Osteoblast (primary cell): ENCODE results near the gene ADGRA1. TPM values are rescaled to one million over a fixed set of nuclear protein-coding genes. Genes with fewer than 3 reads are reported as not detected.

Experiments used
- DNase-seq: peaks from one replicate; pipeline ENCODE4 v3.0.0; 2011; ENCODE audit warnings: low spot score, mixed read lengths; ENCODE audit not compliant: insufficient read length; ENCODE audit errors: missing footprints
- H2AFZ ChIP-seq: 2 replicates; pipeline ENCODE4 v1.6.0; 2011; ENCODE audit warnings: mild to moderate bottlenecking, low read length
- H3K27ac ChIP-seq: 2 replicates; pipeline ENCODE4 v1.5.1; 2011; ENCODE audit warnings: mild to moderate bottlenecking, low read depth, low read length, moderate library complexity
- H3K27me3 ChIP-seq: 2 replicates; pipeline ENCODE4 v1.6.0; 2012; ENCODE audit warnings: mild to moderate bottlenecking, control low read depth, inconsistent platforms, low read length, moderate library complexity; ENCODE audit not compliant: insufficient read depth
- H3K36me3 ChIP-seq: 2 replicates; pipeline ENCODE4 v1.5.1; 2011; ENCODE audit warnings: mild to moderate bottlenecking, low read length, control low read depth, moderate library complexity; ENCODE audit not compliant: insufficient read depth
- H3K4me1 ChIP-seq: 2 replicates; pipeline ENCODE4 v1.5.1; 2011; ENCODE audit warnings: mild to moderate bottlenecking, low read length, control low read depth, moderate library complexity; ENCODE audit not compliant: insufficient read depth
- H3K4me2 ChIP-seq: 2 replicates; pipeline ENCODE4 v1.6.0; 2011; ENCODE audit warnings: mild to moderate bottlenecking, low read length; ENCODE audit not compliant: insufficient read depth
- H3K4me3 ChIP-seq: fragments of 200-600 bp; sonication (generic); 3 replicates; pipeline ENCODE4 v1.5.1; 2012; ENCODE audit warnings: mild to moderate bottlenecking, low read length, inconsistent platforms; ENCODE audit not compliant: insufficient read depth
- H3K79me2 ChIP-seq: 2 replicates; pipeline ENCODE4 v1.6.0; 2012; ENCODE audit warnings: mild to moderate bottlenecking, low read length, control low read depth, inconsistent platforms; ENCODE audit not compliant: insufficient read depth
- H3K9me3 ChIP-seq: 2 replicates; pipeline ENCODE4 v1.5.1; 2011; ENCODE audit warnings: low read depth, low read length, control low read depth
- H4K20me1 ChIP-seq: 2 replicates; pipeline ENCODE4 v1.6.0; 2012; ENCODE audit warnings: mild to moderate bottlenecking, low read length, control low read depth; ENCODE audit not compliant: insufficient read depth
- total RNA-seq: library from RNA; depleted of rRNA; stranded (reverse); fragments of >200 nt; gene quantifications from 2 replicates; pipeline ENCODE4 v1.2.3, GENCODE V29; 2012
- TF ChIP-seq, protein P1 (sequence below): IDR thresholded peaks from 2 replicates; pipeline ENCODE4 v1.5.1; 2011; ENCODE audit warnings: mild to moderate bottlenecking, low read depth, low read length, moderate library complexity; ENCODE audit errors: extremely low read depth

ADGRA1 gene
- total RNA-seq, 1 donor: not detected

DNA sequence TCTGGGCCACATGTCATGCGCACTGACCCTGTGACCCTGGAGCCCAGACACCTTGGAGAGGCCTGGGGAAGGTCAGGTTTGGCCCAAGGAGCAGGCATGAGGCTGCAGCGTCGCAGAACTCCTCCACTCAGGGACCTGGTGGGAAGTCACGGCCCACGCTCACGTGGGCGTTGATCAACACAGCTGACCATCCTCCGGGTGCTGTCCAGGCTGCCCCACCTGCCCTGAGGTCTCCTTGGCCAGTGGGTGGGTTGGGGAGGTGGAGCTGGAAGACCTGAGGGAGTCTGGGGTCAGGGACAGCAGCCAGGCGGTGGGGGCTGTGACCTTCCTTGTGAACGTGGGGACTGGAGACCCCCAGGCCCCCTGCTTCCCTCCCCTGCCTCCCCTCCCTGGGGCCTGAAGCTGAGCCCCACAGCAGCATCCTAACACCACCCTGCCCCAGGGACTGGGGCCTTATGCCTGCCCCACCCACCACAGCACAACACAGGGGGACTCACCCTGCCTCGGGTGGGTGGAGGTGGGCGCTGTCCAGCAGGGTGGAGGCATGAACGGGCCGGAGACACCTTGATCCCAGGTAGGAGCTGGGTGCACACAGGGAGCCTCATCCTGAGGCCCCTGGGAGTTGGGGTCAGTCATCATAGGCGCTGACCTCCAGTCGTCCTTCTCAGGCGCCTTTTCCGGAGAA lies 44.0 kb upstream of the ADGRA1 start:
- peak; percentile 87 for DNase-seq
- Histone ChIP-seq H3K4me3 (no peak overlapping the region), H3K36me3 (no peaks in the 10 kb centered on the region), H3K4me2 (no peak overlapping the region), H3K79me2 (no peaks in the 10 kb centered on the region), H3K9me3 (no peaks in the 10 kb centered on the region), H2AFZ (no peak overlapping the region), H4K20me1 (no peaks in the 10 kb centered on the region), H3K27me3 (peaks cover 12% of the 10 kb centered on the region), H3K4me1 (no peaks in the 10 kb centered on the region), H3K27ac (no peak overlapping the region)
- TF ChIP-seq, protein P1, sequence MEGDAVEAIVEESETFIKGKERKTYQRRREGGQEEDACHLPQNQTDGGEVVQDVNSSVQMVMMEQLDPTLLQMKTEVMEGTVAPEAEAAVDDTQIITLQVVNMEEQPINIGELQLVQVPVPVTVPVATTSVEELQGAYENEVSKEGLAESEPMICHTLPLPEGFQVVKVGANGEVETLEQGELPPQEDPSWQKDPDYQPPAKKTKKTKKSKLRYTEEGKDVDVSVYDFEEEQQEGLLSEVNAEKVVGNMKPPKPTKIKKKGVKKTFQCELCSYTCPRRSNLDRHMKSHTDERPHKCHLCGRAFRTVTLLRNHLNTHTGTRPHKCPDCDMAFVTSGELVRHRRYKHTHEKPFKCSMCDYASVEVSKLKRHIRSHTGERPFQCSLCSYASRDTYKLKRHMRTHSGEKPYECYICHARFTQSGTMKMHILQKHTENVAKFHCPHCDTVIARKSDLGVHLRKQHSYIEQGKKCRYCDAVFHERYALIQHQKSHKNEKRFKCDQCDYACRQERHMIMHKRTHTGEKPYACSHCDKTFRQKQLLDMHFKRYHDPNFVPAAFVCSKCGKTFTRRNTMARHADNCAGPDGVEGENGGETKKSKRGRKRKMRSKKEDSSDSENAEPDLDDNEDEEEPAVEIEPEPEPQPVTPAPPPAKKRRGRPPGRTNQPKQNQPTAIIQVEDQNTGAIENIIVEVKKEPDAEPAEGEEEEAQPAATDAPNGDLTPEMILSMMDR: no peak

DNA sequence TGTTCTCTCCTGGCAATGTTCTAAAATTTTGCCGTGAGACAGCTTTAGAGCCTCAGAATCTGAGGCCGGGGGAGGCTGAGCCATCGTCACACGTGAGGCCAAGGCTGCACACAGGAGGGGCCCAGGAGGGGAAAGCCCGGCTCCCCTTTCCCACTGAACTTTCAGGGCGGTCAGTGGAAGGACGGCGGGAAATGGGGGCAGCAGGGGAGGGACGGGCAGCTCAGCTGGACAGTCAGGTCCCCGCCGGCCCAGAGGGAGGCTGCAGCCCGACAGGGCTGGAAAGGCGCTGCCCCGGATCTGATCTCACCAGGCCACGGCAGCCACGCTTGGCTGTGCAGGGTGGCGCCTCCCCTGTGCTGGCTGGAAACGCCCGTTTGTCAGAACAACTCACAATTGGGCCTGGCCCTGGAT lies 43.3 kb upstream of the ADGRA1 start:
- Histone ChIP-seq H3K9me3 (no peaks in the 10 kb centered on the region), H3K4me3 (no peak overlapping the region), H3K4me2 (no peak overlapping the region), H3K27me3 (peaks cover 5% of the 10 kb centered on the region), H3K36me3 (no peaks in the 10 kb centered on the region), H2AFZ (no peak overlapping the region), H3K79me2 (no peaks in the 10 kb centered on the region), H4K20me1 (no peaks in the 10 kb centered on the region), H3K27ac (no peak overlapping the region), H3K4me1 (no peaks in the 10 kb centered on the region)
- TF ChIP-seq, protein P1: no peak
- peak; percentile 87 for DNase-seq

DNA sequence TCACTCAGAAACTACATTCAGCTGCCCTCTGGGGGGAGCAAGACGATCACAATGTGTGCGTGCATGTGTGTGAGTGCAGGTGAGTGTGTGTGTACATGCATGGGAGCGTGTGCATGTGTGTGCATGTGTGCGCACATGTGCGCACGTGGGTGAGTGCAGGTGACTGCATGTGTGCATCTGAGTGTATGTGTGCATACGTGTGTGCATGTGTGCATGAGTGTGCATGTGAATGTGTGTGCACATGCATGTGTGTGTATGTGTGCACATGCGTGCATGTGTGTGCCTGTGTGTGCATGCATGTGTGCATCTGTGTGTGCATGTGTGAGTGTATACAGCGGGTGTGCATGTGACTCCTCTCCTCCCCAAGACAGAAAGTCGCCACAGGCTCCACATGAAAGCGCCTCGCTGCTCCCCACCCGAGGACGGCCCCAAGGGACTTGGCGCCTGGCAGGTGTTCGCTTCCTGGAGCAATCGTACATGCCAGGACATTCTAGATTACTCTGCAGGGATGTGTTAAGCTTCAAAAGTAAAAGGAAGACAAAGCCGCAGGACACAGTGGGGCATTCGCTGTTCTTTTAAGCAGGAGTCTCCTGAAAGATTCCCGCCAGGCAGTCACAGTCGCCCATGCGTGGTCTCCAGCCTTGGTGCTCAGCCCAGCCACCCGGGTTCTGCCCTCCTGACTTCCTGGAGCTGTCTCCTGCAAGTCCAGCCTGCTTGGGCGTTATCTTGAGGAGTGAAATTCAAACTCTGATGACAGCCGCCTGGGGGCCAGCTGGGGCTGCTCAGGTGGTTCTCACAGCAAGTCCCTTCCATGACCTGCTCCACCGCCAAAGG lies 42.0 kb upstream of the ADGRA1 start:
- Histone ChIP-seq H3K4me2 (no peak overlapping the region), H3K4me3 (no peak overlapping the region), H3K27ac (no peak overlapping the region), H3K36me3 (no peaks in the 10 kb centered on the region), H3K9me3 (no peaks in the 10 kb centered on the region), H4K20me1 (no peaks in the 10 kb centered on the region), H3K4me1 (no peaks in the 10 kb centered on the region), H2AFZ (no peak overlapping the region), H3K79me2 (no peaks in the 10 kb centered on the region), H3K27me3 (no peaks in the 10 kb centered on the region)
- DNase-seq: no peak
- TF ChIP-seq, protein P1: no peak

DNA sequence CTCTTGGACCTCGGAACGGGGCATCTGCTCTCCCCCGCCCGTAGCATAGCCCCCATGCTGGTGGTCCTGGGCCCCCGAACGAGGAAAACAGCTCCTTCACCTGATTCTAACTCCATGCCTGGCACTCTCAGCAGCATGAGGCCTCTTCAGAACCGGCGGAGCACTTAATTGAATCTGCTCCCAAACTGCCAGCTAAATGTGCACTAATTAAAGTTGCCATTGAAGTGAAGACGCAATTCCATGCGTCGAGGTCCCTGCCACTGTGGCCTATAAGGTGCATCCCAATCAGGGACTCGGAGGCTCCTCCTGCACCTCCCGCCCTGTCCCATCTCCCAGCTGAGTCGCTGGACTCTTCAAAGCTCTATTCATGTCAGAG lies 41.3 kb upstream of the ADGRA1 start:
- no peak for DNase-seq
- Histone ChIP-seq H3K4me3 (no peak overlapping the region), H3K27me3 (no peaks in the 10 kb centered on the region), H3K4me2 (no peak overlapping the region), H2AFZ (no peak overlapping the region), H3K79me2 (no peaks in the 10 kb centered on the region), H3K9me3 (no peaks in the 10 kb centered on the region), H4K20me1 (no peaks in the 10 kb centered on the region), H3K27ac (no peak overlapping the region), H3K36me3 (no peaks in the 10 kb centered on the region), H3K4me1 (no peaks in the 10 kb centered on the region)
- TF ChIP-seq, protein P1: no peak
